CD4-positive, alpha-beta T cell treated with Interleukin-17A for 4 hours (primary cell): ENCODE data around the gene PERP.

Experiments
- DNase-seq: peaks from one replicate; pipeline ENCODE4 v3.0.0-alpha.2; 2020; ENCODE audit warnings: mixed read lengths

Gene PERP

GRCh38 chr6:138044458-138044857 lies 62.8 kb downstream of the PERP start:
- DNase-seq, result no peak
